Measurements from ENCODE around the gene PPP2R5C. TPM values are rescaled to one million over a fixed set of nuclear protein-coding genes. Genes with fewer than 3 reads are reported as not detected.

Gene PPP2R5C
- total RNA-seq, 2 experiments from 2014 or later, result 232 to 281 TPM

- Mint-ChIP-seq H3K4me1 (peaks cover 21% of the 10 kb centered on the region), H3K27me3 (no peaks in the 10 kb centered on the region), H3K9me3 (ENCODE audit: low read depth) (no peaks in the 10 kb centered on the region), H3K27ac (no peak overlapping the region), H3K36me3 (ENCODE audit: low read depth) (peaks cover 17% of the 10 kb centered on the region), H3K4me3 (no peak overlapping the region)
- ChIA-PET POLR2A (interaction anchor here (0.7 kb wide), 1 partner anchor 109 kb away, joined by 4 read pairs; no protein-coding TSS in a partner anchor), CTCF (interaction anchor here (0.6 to 5.2 kb wide), 25 partner anchors 8 to 197 kb away, joined by 3 to 41 read pairs (median 7); no protein-coding TSS in a partner anchor)
- no peak for ATAC-seq
- intact Hi-C loops (cut with DNase I, micrococcal nuclease), result loop anchor here (2.0 to 5.0 kb wide), 4 partner anchors 63 to 191 kb away; no protein-coding TSS in a partner anchor
- no peak for DNase-seq
Measured at GRCh38 chr14:101770183-101770582, 8.7 kb downstream of the PPP2R5C start.

- Mint-ChIP-seq H3K4me1 (peaks cover 8% of the 10 kb centered on the region), H3K27me3 (no peaks in the 10 kb centered on the region), H3K27ac (no peak overlapping the region), H3K36me3 (ENCODE audit: low read depth) (peaks cover 2% of the 10 kb centered on the region), H3K9me3 (ENCODE audit: low read depth) (no peaks in the 10 kb centered on the region), H3K4me3 (no peak overlapping the region)
- CTCF ChIA-PET, result interaction anchor here (0.6 to 2.8 kb wide), 4 partner anchors 12 to 971 kb away, joined by 3 to 24 read pairs (median 6); no protein-coding TSS in a partner anchor
- intact Hi-C loops (cut with DNase I, micrococcal nuclease), result loop anchor here in 1 of 2 experiments (5.0 kb wide), 1 partner anchor 105 kb away; no protein-coding TSS in a partner anchor
- POLR2A ChIA-PET, result no interaction called here
- no peak for DNase-seq
- no peak for ATAC-seq
Measured at GRCh38 chr14:101772770-101773169, 11.3 kb downstream of the PPP2R5C start.

GRCh38 chr14:101773378-101773777 is 11.9 kb downstream of the PPP2R5C start:
- no peak for DNase-seq
- ChIA-PET CTCF (interaction anchor here (2.5 kb wide), 1 partner anchor 11 kb away, joined by 6 read pairs; no protein-coding TSS in a partner anchor), POLR2A (no interaction called here)
- intact Hi-C loops (cut with DNase I, micrococcal nuclease), result loop anchor here in 1 of 2 experiments (5.0 kb wide), 1 partner anchor 104 kb away; no protein-coding TSS in a partner anchor
- Mint-ChIP-seq H3K9me3 (ENCODE audit: low read depth) (no peaks in the 10 kb centered on the region), H3K27ac (no peak overlapping the region), H3K4me1 (peaks cover 10% of the 10 kb centered on the region), H3K36me3 (ENCODE audit: low read depth) (peaks cover 7% of the 10 kb centered on the region), H3K27me3 (no peaks in the 10 kb centered on the region), H3K4me3 (no peak overlapping the region)
- no peak for ATAC-seq

GRCh38 chr14:101774006-101774795 is 12.7 kb downstream of the PPP2R5C start:
- H3K27ac Mint-ChIP-seq, result no peak overlapping the region

GRCh38 chr14:101774814-101775213 is 13.3 kb downstream of the PPP2R5C start:
- peaks cover 2% of the 10 kb centered on the region for H3K27me3 Mint-ChIP-seq
- no peaks in the 10 kb centered on the region for H3K9me3 Mint-ChIP-seq (ENCODE audit: low read depth)
- ChIA-PET POLR2A (no interaction called here), CTCF (interaction anchor here (1.2 to 2.5 kb wide), 3 partner anchors 10 to 69 kb away, joined by 3 to 6 read pairs (median 4); no protein-coding TSS in a partner anchor)
- H3K36me3 Mint-ChIP-seq (ENCODE audit: low read depth), result peaks cover 6% of the 10 kb centered on the region
- H3K4me3 Mint-ChIP-seq, result no peak overlapping the region
- DNase-seq, result no peak
- intact Hi-C loops (cut with DNase I, micrococcal nuclease), result loop anchor here in 1 of 2 experiments (5.0 kb wide), 1 partner anchor 102 kb away; no protein-coding TSS in a partner anchor
- peaks cover 14% of the 10 kb centered on the region for H3K4me1 Mint-ChIP-seq
- no peak overlapping the region for H3K27ac Mint-ChIP-seq
- no peak for ATAC-seq

More at GRCh38 chr14:101774006-101774795, 12.7 kb downstream of the PPP2R5C start:
- ChIA-PET POLR2A (interaction anchor here (0.7 kb wide), 1 partner anchor 9 kb away, joined by 4 read pairs; no protein-coding TSS in a partner anchor), CTCF (interaction anchor here (0.6 to 2.5 kb wide), 4 partner anchors 10 to 70 kb away, joined by 3 to 6 read pairs (median 4); no protein-coding TSS in a partner anchor)
- peaks cover 1% of the 10 kb centered on the region for H3K27me3 Mint-ChIP-seq
- no peak overlapping the region for H3K4me3 Mint-ChIP-seq
- H3K9me3 Mint-ChIP-seq (ENCODE audit: low read depth), result no peaks in the 10 kb centered on the region
- DNase-seq (no peak), ATAC-seq (no peak)
- H3K36me3 Mint-ChIP-seq (ENCODE audit: low read depth), result peaks cover 6% of the 10 kb centered on the region
- intact Hi-C loops (cut with DNase I, micrococcal nuclease), result loop anchor here in 1 of 2 experiments (5.0 kb wide), 1 partner anchor 103 kb away; no protein-coding TSS in a partner anchor
- H3K4me1 Mint-ChIP-seq, result peaks cover 14% of the 10 kb centered on the region

- no peak for DNase-seq
- Mint-ChIP-seq H3K27me3 (peaks cover 7% of the 10 kb centered on the region), H3K36me3 (ENCODE audit: low read depth) (peaks cover 6% of the 10 kb centered on the region), H3K4me3 (no peak overlapping the region), H3K27ac (no peak overlapping the region), H3K9me3 (ENCODE audit: low read depth) (no peaks in the 10 kb centered on the region), H3K4me1 (peaks cover 21% of the 10 kb centered on the region)
- POLR2A ChIA-PET, result interaction anchor here (1.0 kb wide), 1 partner anchor 34 kb away, joined by 6 read pairs; no protein-coding TSS in a partner anchor
- CTCF ChIA-PET, result no interaction called here
- no peak for ATAC-seq
- intact Hi-C loops (cut with DNase I, micrococcal nuclease), result no loop called here
Measured at GRCh38 chr14:101775826-101776225, 14.3 kb downstream of the PPP2R5C start.

- POLR2A ChIA-PET, result interaction anchor here (1.0 kb wide), 1 partner anchor 33 kb away, joined by 6 read pairs; no protein-coding TSS in a partner anchor
Measured at GRCh38 chr14:101776344-101776743, 14.8 kb downstream of the PPP2R5C start.

GRCh38 chr14:101780390-101780789 is 18.9 kb downstream of the PPP2R5C start:
- DNase-seq, result no peak
- ChIA-PET POLR2A (no interaction called here), CTCF (interaction anchor here (1.1 to 1.6 kb wide), 2 partner anchors 10 to 73 kb away, joined by 3 to 8 read pairs; no protein-coding TSS in a partner anchor)

More at GRCh38 chr14:101776344-101776743, 14.8 kb downstream of the PPP2R5C start:
- no peak for ATAC-seq
- Mint-ChIP-seq H3K27ac (no peak overlapping the region), H3K4me3 (no peak overlapping the region), H3K27me3 (peaks cover 7% of the 10 kb centered on the region), H3K36me3 (ENCODE audit: low read depth) (peaks cover 6% of the 10 kb centered on the region), H3K4me1 (peaks cover 20% of the 10 kb centered on the region), H3K9me3 (ENCODE audit: low read depth) (no peaks in the 10 kb centered on the region)
- no peak for DNase-seq
- CTCF ChIA-PET, result interaction anchor here (1.0 to 1.1 kb wide), 2 partner anchors 14 to 61 kb away, joined by 3 to 4 read pairs; no protein-coding TSS in a partner anchor
- intact Hi-C loops (cut with DNase I, micrococcal nuclease), result no loop called here

GRCh38 chr14:101780887-101781239 is 19.4 kb downstream of the PPP2R5C start:
- H3K27ac Mint-ChIP-seq, result peak overlapping the region; percentile 15
- POLR2A ChIA-PET, result no interaction called here
- DNase-seq (peak; percentile 36), ATAC-seq (peak; percentile 48)
- CTCF ChIA-PET, result interaction anchor here (1.1 to 1.6 kb wide), 2 partner anchors 10 to 73 kb away, joined by 3 to 8 read pairs; no protein-coding TSS in a partner anchor
- H3K9me3 Mint-ChIP-seq (ENCODE audit: low read depth), result peaks cover 3% of the 10 kb centered on the region
- peak overlapping the region; percentile 47 for H3K4me3 Mint-ChIP-seq
- peaks cover 31% of the 10 kb centered on the region for H3K4me1 Mint-ChIP-seq
- peaks cover 15% of the 10 kb centered on the region for H3K36me3 Mint-ChIP-seq (ENCODE audit: low read depth)
- H3K27me3 Mint-ChIP-seq, result peaks cover 7% of the 10 kb centered on the region
- intact Hi-C loops (cut with DNase I, micrococcal nuclease), result no loop called here

More at GRCh38 chr14:101780390-101780789, 18.9 kb downstream of the PPP2R5C start:
- Mint-ChIP-seq H3K9me3 (ENCODE audit: low read depth) (peaks cover 3% of the 10 kb centered on the region), H3K27ac (peak overlapping the region; percentile 55), H3K4me3 (peak overlapping the region; percentile 47), H3K36me3 (ENCODE audit: low read depth) (peaks cover 14% of the 10 kb centered on the region), H3K27me3 (peaks cover 7% of the 10 kb centered on the region), H3K4me1 (peaks cover 31% of the 10 kb centered on the region)
- intact Hi-C loops (cut with DNase I, micrococcal nuclease), result no loop called here
- no peak for ATAC-seq

DNA sequence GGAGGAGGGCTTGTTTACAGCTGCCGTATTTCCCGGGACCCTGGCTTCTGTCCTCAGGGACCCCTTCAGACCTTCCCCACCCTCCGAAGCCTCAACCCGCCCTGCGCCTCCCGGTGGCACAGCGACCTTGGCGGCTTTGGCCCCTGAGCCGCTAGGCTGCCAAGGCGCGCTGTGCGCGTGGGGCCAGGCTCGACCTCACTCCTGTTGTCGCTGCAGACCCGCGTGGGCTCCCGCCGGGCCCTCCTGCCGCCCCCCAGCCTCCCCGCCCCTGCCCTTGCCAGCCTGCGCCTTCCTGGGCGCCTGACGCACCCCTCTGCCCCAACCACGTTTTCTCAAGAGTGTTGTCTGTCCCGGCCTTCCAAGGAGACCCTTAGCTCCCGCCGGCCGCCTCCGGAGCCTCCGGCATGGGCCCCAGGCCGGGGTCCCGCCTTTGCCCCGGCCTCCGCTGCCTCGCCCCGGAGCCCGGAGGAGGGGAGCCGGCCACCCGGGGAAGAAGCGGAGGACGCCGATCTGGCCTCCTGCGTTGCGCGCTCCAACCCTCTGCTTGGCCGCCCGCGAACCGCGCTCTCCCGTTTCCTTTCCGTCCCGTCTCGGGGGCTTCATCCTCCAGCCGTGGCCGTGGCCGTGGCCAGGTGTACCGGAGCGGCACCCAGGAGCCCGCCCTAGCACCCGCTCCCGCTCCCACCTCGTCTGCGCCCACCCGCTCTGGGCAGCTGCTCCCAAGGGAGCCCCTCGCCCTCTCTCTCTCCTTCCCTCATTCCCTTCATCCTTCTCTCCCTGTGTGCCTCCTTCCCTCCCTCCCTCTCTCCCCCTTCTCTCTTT is 19.9 kb downstream of the PPP2R5C start:
- CTCF ChIA-PET, result interaction anchor here (1.1 to 1.6 kb wide), 2 partner anchors 11 to 74 kb away, joined by 3 to 8 read pairs; no protein-coding TSS in a partner anchor
- peak; percentile 72 for ATAC-seq
- H3K4me3 Mint-ChIP-seq, result peak overlapping the region; percentile 47
- peaks cover 30% of the 10 kb centered on the region for H3K4me1 Mint-ChIP-seq
- POLR2A ChIA-PET, result no interaction called here
- H3K27me3 Mint-ChIP-seq, result peaks cover 7% of the 10 kb centered on the region
- peaks cover 3% of the 10 kb centered on the region for H3K9me3 Mint-ChIP-seq (ENCODE audit: low read depth)
- peak overlapping the region; percentile 16 for H3K27ac Mint-ChIP-seq
- peak; percentile 56 for DNase-seq
- intact Hi-C loops (cut with DNase I, micrococcal nuclease), result no loop called here
- H3K36me3 Mint-ChIP-seq (ENCODE audit: low read depth), result peaks cover 15% of the 10 kb centered on the region

Data from activated CD4-positive, alpha-beta T cell treated with anti-CD3 and anti-CD28 coated beads for 36 hours (primary cell).